Left ventricle myocardium inferior (tissue), 1 donor: Measurements from ENCODE around the gene C6orf52. TPM values are rescaled to one million over a fixed set of nuclear protein-coding genes. Genes with fewer than 3 reads are reported as not detected.
A peak's percentile ranks its signal among the peaks of the same experiment; 100 is the strongest.

Experiments
- DNase-seq: peaks from one replicate; pipeline ENCODE4 v3.0.0-alpha.2; 2020
- H3K27ac ChIP-seq: fragments of 200-600 bp; replicated peaks from 2 replicates; pipeline ENCODE4 v1.8.0; 2021
- H3K27me3 ChIP-seq: fragments of 200-600 bp; 2 replicates; pipeline ENCODE4 v1.8.0; 2021; ENCODE audit warnings: low read depth
- H3K36me3 ChIP-seq: fragments of 200-600 bp; 2 replicates; pipeline ENCODE4 v1.8.0; 2021
- H3K4me1 ChIP-seq: fragments of 200-600 bp; 2 replicates; pipeline ENCODE4 v1.8.0; 2021
- H3K4me3 ChIP-seq: fragments of 200-600 bp; 2 replicates; pipeline ENCODE4 v1.8.0; 2021; ENCODE audit warnings: mild to moderate bottlenecking, moderate library complexity
- H3K9me3 ChIP-seq: fragments of 200-600 bp; replicated peaks from 2 replicates; pipeline ENCODE4 v1.8.0; 2021
- CTCF ChIP-seq: fragments of 200-600 bp; IDR thresholded peaks from 2 replicates; pipeline ENCODE4 v1.8.0; 2021; ENCODE audit warnings: antibody characterized with exemption, mild to moderate bottlenecking, borderline replicate concordance
- intact Hi-C: fragments of 100-400 bp; cut with micrococcal nuclease; formaldehyde crosslinking; loops from one replicate; pipeline ENCODE4 v1.11.0; 2022
- total RNA-seq: library from RNA; stranded (reverse); fragmentation: NEBNext Ultra II Directional; extraction: Animal tissue kit (Norgen Biotek cat#: 25700); gene quantifications from one replicate; pipeline ENCODE4 v1.2.1, GENCODE V29; 2021
- donor health status: DM: no; HTN: yes; CAD: no; lungs with severe emphysema.

Gene C6orf52
- total RNA-seq, 1 donor from 2014 or later, result 1.5 TPM

DNA sequence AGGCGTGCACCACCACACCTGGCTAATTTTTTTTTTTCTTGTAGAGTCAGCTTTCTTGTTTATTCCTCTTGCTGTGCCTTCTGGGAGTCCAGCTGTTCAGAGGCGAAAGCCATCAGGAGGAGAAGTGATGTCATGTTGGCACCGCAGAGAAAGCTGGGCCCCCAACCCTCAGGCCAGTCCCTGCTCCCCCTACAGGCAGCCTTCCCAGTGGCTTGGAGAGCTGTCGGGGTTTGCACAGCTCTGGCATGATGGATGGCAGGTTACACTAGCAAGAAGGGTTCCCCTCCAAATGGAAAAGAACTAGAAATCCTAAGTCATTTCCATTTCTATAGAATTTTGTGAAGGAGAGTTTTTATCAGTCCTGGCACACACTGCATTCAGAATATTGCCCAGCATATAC is 72.6 kb downstream of the C6orf52 start:
- Histone ChIP-seq H3K27ac (peak overlapping the region; percentile 62), H3K4me3 (no peak overlapping the region), H3K36me3 (peaks cover 26% of the 10 kb centered on the region), H3K27me3 (no peaks in the 10 kb centered on the region), H3K4me1 (peaks cover 34% of the 10 kb centered on the region), H3K9me3 (peaks cover 6% of the 10 kb centered on the region)
- no peak for DNase-seq
- intact Hi-C loops, result no loop called here
- TF ChIP-seq CTCF, result no peak

Other genes with a start within 250 kb of the C6orf52 start
- gene GCNT2, start 173.3 kb downstream of the C6orf52 start, total RNA-seq, result 49.0 TPM
- 11.2 TPM for gene PAK1IP1, start 356 bp upstream of the C6orf52 start, total RNA-seq
- gene TMEM14C, start 28.5 kb upstream of the C6orf52 start, total RNA-seq, result 132 TPM
- 118 TPM for gene TMEM14B, start 53.2 kb upstream of the C6orf52 start, total RNA-seq
- gene MAK, start 143.9 kb upstream of the C6orf52 start, total RNA-seq, result 0.14 TPM
- gene GCM2, start 187.4 kb upstream of the C6orf52 start, total RNA-seq, result not detected
- 0.33 TPM for gene SYCP2L, start 192.4 kb upstream of the C6orf52 start, total RNA-seq